Karpas-422 (cell line): Measurements from ENCODE around the gene MT1H. TPM values are rescaled to one million over a fixed set of nuclear protein-coding genes. Genes with fewer than 3 reads are reported as not detected.

Experiments used
- DNase-seq: peaks from one replicate; pipeline ENCODE4 v3.0.0-alpha.2; 2015
- H2AFZ ChIP-seq: fragments of 200-600 bp; sonication (generic); 2 replicates; pipeline ENCODE4 v1.6.1; 2014; ENCODE audit warnings: antibody characterized with exemption, low read length, mixed read lengths
- H3K27ac ChIP-seq: fragments of 200-600 bp; sonication (generic); 2 replicates; pipeline ENCODE4 v1.5.1; 2014; ENCODE audit warnings: mild to moderate bottlenecking, low read length, moderate library complexity
- H3K27me3 ChIP-seq: fragments of 200-600 bp; sonication (generic); 2 replicates; pipeline ENCODE4 v1.6.1; 2014; ENCODE audit warnings: low read length, mixed read lengths
- H3K36me3 ChIP-seq: fragments of 200-600 bp; sonication (generic); 2 replicates; pipeline ENCODE4 v1.6.1; 2014; ENCODE audit warnings: low read length, mixed read lengths; ENCODE audit not compliant: insufficient read depth
- H3K4me1 ChIP-seq: fragments of 200-600 bp; sonication (generic); 2 replicates; pipeline ENCODE4 v1.6.1; 2014; ENCODE audit warnings: mild to moderate bottlenecking, low read length, mixed read lengths
- H3K4me2 ChIP-seq: fragments of 200-600 bp; sonication (generic); 2 replicates; pipeline ENCODE4 v1.6.1; 2014; ENCODE audit warnings: low read length, low read depth, mild to moderate bottlenecking; ENCODE audit not compliant: poor library complexity, severe bottlenecking
- H3K4me3 ChIP-seq: fragments of 200-600 bp; sonication (generic); 2 replicates; pipeline ENCODE4 v1.5.1; 2014; ENCODE audit warnings: mild to moderate bottlenecking, antibody characterized with exemption, low read length, mixed read lengths
- H3K79me2 ChIP-seq: fragments of 200-600 bp; sonication (generic); 2 replicates; pipeline ENCODE4 v1.6.1; 2014; ENCODE audit warnings: mild to moderate bottlenecking, low read length, mixed read lengths
- H3K9ac ChIP-seq: fragments of 200-600 bp; sonication (generic); 2 replicates; pipeline ENCODE4 v1.6.0; 2014; ENCODE audit warnings: low read length
- H3K9me2 ChIP-seq: fragments of 200-600 bp; sonication (generic), shearing (Covaris generic); replicated peaks from 2 replicates; pipeline ENCODE4 v1.6.0; 2014; ENCODE audit warnings: mild to moderate bottlenecking, low read length, moderate library complexity; ENCODE audit not compliant: insufficient read depth
- H3K9me3 ChIP-seq: fragments of 300-700, 200-600 bp; sonication (generic); 2 replicates; pipeline ENCODE4 v1.6.1; 2014; ENCODE audit warnings: low read length, mixed read lengths
- H4K20me1 ChIP-seq: fragments of 200-600 bp; sonication (generic); 2 replicates; pipeline ENCODE4 v1.6.1; 2014; ENCODE audit warnings: mild to moderate bottlenecking, antibody characterized with exemption, low read length, low read depth; ENCODE audit not compliant: insufficient read depth
- total RNA-seq: library from RNA; depleted of rRNA; stranded (reverse); fragments of >200 nt; shearing (Covaris generic); gene quantifications from 2 replicates; pipeline ENCODE4 v1.2.3, GENCODE V29; 2014; ENCODE audit warnings: low replicate concordance

MT1H gene
- total RNA-seq, 1 experiment from 2014 or later: 4.6 TPM

- no peak overlapping the region for H3K4me3 ChIP-seq
- no peak overlapping the region for H3K27ac ChIP-seq
- H3K4me1 ChIP-seq: no peaks in the 10 kb centered on the region
- H3K9me3 ChIP-seq: no peaks in the 10 kb centered on the region
- no peaks in the 10 kb centered on the region for H3K9me2 ChIP-seq
- no peaks in the 10 kb centered on the region for H3K79me2 ChIP-seq
- no peaks in the 10 kb centered on the region for H4K20me1 ChIP-seq
- H3K4me2 ChIP-seq: no peak overlapping the region
- no peak overlapping the region for H2AFZ ChIP-seq
- no peak overlapping the region for H3K9ac ChIP-seq
- H3K36me3 ChIP-seq: no peaks in the 10 kb centered on the region
- no peak for DNase-seq
- no peaks in the 10 kb centered on the region for H3K27me3 ChIP-seq
These were observed 25.6 kb downstream of the MT1H start for GRCh38 chr16:56695246-56695645.

GRCh38 chr16:56697456-56698155 is 28.0 kb downstream of the MT1H start:
- Histone ChIP-seq H2AFZ (no peak overlapping the region), H3K36me3 (no peaks in the 10 kb centered on the region), H3K4me2 (no peak overlapping the region), H3K9ac (no peak overlapping the region), H3K79me2 (no peaks in the 10 kb centered on the region), H4K20me1 (no peaks in the 10 kb centered on the region), H3K27me3 (no peaks in the 10 kb centered on the region), H3K9me3 (no peaks in the 10 kb centered on the region), H3K4me1 (peaks cover 8% of the 10 kb centered on the region), H3K4me3 (no peak overlapping the region), H3K9me2 (no peaks in the 10 kb centered on the region), H3K27ac (no peak overlapping the region)
- no peak for DNase-seq

- Histone ChIP-seq H3K4me1 (peaks cover 8% of the 10 kb centered on the region), H4K20me1 (no peaks in the 10 kb centered on the region), H3K4me3 (no peak overlapping the region), H3K36me3 (no peaks in the 10 kb centered on the region), H3K27ac (no peak overlapping the region), H3K4me2 (no peak overlapping the region), H2AFZ (no peak overlapping the region), H3K27me3 (no peaks in the 10 kb centered on the region), H3K9me3 (no peaks in the 10 kb centered on the region), H3K79me2 (no peaks in the 10 kb centered on the region), H3K9me2 (no peaks in the 10 kb centered on the region), H3K9ac (no peak overlapping the region)
- DNase-seq: no peak
These were observed 30.6 kb downstream of the MT1H start for GRCh38 chr16:56700195-56700594.

- Histone ChIP-seq H3K27me3 (no peaks in the 10 kb centered on the region), H4K20me1 (no peaks in the 10 kb centered on the region), H3K9ac (no peak overlapping the region), H3K4me3 (no peak overlapping the region), H3K9me2 (no peaks in the 10 kb centered on the region), H3K4me2 (no peak overlapping the region), H3K79me2 (no peaks in the 10 kb centered on the region), H3K9me3 (no peaks in the 10 kb centered on the region), H3K4me1 (peaks cover 8% of the 10 kb centered on the region), H3K27ac (no peak overlapping the region), H3K36me3 (no peaks in the 10 kb centered on the region), H2AFZ (no peak overlapping the region)
- DNase-seq: no peak
These were observed 31.0 kb downstream of the MT1H start for GRCh38 chr16:56700631-56701030.

- Histone ChIP-seq H3K4me1 (peaks cover 8% of the 10 kb centered on the region), H3K79me2 (no peaks in the 10 kb centered on the region), H3K4me3 (no peak overlapping the region), H3K4me2 (no peak overlapping the region), H3K9me3 (no peaks in the 10 kb centered on the region), H3K9me2 (no peaks in the 10 kb centered on the region), H4K20me1 (no peaks in the 10 kb centered on the region), H3K27me3 (no peaks in the 10 kb centered on the region), H2AFZ (0 out of 2 replicates have a peak overlapping the region, but pooled peaks have one; percentile 31), H3K36me3 (no peaks in the 10 kb centered on the region), H3K27ac (no peak overlapping the region), H3K9ac (no peak overlapping the region)
- no peak for DNase-seq
These were observed 31.9 kb downstream of the MT1H start for GRCh38 chr16:56701534-56701933.

- Histone ChIP-seq H3K27me3 (no peaks in the 10 kb centered on the region), H3K9ac (no peak overlapping the region), H3K9me3 (no peaks in the 10 kb centered on the region), H4K20me1 (no peaks in the 10 kb centered on the region), H3K4me2 (no peak overlapping the region), H3K4me1 (peaks cover 8% of the 10 kb centered on the region), H3K36me3 (no peaks in the 10 kb centered on the region), H3K79me2 (no peaks in the 10 kb centered on the region), H2AFZ (no peak overlapping the region), H3K4me3 (no peak overlapping the region), H3K27ac (no peak overlapping the region), H3K9me2 (no peaks in the 10 kb centered on the region)
- no peak for DNase-seq
These were observed 33.2 kb downstream of the MT1H start for GRCh38 chr16:56702836-56703235.

GRCh38 chr16:56708525-56709442 is 39.2 kb downstream of the MT1H start:
- Histone ChIP-seq H3K9me2 (no peaks in the 10 kb centered on the region), H3K4me3 (no peak overlapping the region), H3K27me3 (0 out of 2 replicates have a peak, but pooled peaks cover 3% of the 10 kb centered on the region), H3K79me2 (no peaks in the 10 kb centered on the region), H2AFZ (no peak overlapping the region), H3K27ac (no peak overlapping the region), H3K36me3 (no peaks in the 10 kb centered on the region), H4K20me1 (no peaks in the 10 kb centered on the region), H3K9me3 (no peaks in the 10 kb centered on the region), H3K4me2 (no peak overlapping the region), H3K4me1 (no peaks in the 10 kb centered on the region), H3K9ac (no peak overlapping the region)
- no peak for DNase-seq

GRCh38 chr16:56709443-56710040 is 39.9 kb downstream of the MT1H start:
- Histone ChIP-seq H3K4me1 (no peaks in the 10 kb centered on the region), H3K27ac (no peak overlapping the region), H3K27me3 (0 out of 2 replicates have a peak, but pooled peaks cover 3% of the 10 kb centered on the region), H3K79me2 (no peaks in the 10 kb centered on the region), H4K20me1 (no peaks in the 10 kb centered on the region), H2AFZ (no peak overlapping the region), H3K4me2 (no peak overlapping the region), H3K9me2 (no peaks in the 10 kb centered on the region), H3K36me3 (no peaks in the 10 kb centered on the region), H3K4me3 (no peak overlapping the region), H3K9ac (no peak overlapping the region), H3K9me3 (no peaks in the 10 kb centered on the region)
- no peak for DNase-seq
